IPS DF 4.7 (cell line): ENCODE data around the gene ZNF256.

Experiments
- DNase-seq: peaks from one replicate; pipeline ENCODE4 v3.0.0-alpha.2; 2013; ENCODE audit warnings: low spot score; ENCODE audit errors: extremely low read depth

The ZNF256 gene

GRCh38 chr19:57947419-57948134 is at the start of gene ZNF256:
Gene ZNF256, minus strand, starts transcription at chr19:57947706. Its CDS starts 232 bp downstream, at chr19:57947474.
- peak; percentile 92 for DNase-seq

- no peak for DNase-seq
Measured at GRCh38 chr19:57992841-57993240, 45.3 kb upstream of the ZNF256 start.

- DNase-seq = no peak
Measured at GRCh38 chr19:57978586-57979289, 31.2 kb upstream of the ZNF256 start.

GRCh38 chr19:57974434-57974833 is 26.9 kb upstream of the ZNF256 start, which contains the start of gene C19orf18:
Gene C19orf18, minus strand, starts transcription at chr19:57974534. Its CDS starts 102 bp downstream, at chr19:57974432.
- DNase-seq = no peak

- no peak for DNase-seq
Measured at GRCh38 chr19:57964761-57965160, 17.3 kb upstream of the ZNF256 start.

GRCh38 chr19:57961785-57962184 is 14.3 kb upstream of the ZNF256 start:
- no peak for DNase-seq

GRCh38 chr19:57954996-57955395 is 7.5 kb upstream of the ZNF256 start:
- no peak for DNase-seq

- no peak for DNase-seq
Measured at GRCh38 chr19:57949702-57950101, 2.2 kb upstream of the ZNF256 start.

GRCh38 chr19:57949296-57949695 is 1.8 kb upstream of the ZNF256 start:
- no peak for DNase-seq

GRCh38 chr19:57947088-57947418 is 453 bp downstream of the ZNF256 start:
- no peak for DNase-seq

GRCh38 chr19:57946316-57946715 is 1.2 kb downstream of the ZNF256 start:
- DNase-seq = no peak

- DNase-seq = no peak
Measured at GRCh38 chr19:57941593-57941992, 5.9 kb downstream of the ZNF256 start.

- DNase-seq = no peak
Measured at GRCh38 chr19:57935731-57936130, 11.8 kb downstream of the ZNF256 start.

GRCh38 chr19:57934820-57935665 is 12.5 kb downstream of the ZNF256 start, which contains the start of gene ZNF418:
Gene ZNF418, minus strand, starts transcription at chr19:57935402. Its CDS starts 1,580 bp downstream, at chr19:57933822.
- DNase-seq = no peak

GRCh38 chr19:57927587-57927986 is 19.9 kb downstream of the ZNF256 start:
- no peak for DNase-seq

- DNase-seq = peak; percentile 98
Measured at GRCh38 chr19:57916168-57916995, 31.1 kb downstream of the ZNF256 start, which contains the start of gene ZNF417. Gene ZNF417, minus strand, starts transcription at chr19:57916592. Its CDS starts 181 bp downstream, at chr19:57916411.

- DNase-seq = no peak
Measured at GRCh38 chr19:57914531-57914930, 33.0 kb downstream of the ZNF256 start.

- no peak for DNase-seq
Measured at GRCh38 chr19:57907394-57907793, 40.1 kb downstream of the ZNF256 start.

GRCh38 chr19:57905258-57905657 is 42.2 kb downstream of the ZNF256 start:
- no peak for DNase-seq

- no peak for DNase-seq
Measured at GRCh38 chr19:57903618-57904184, 43.8 kb downstream of the ZNF256 start.
